SK-N-SH treated with all-trans-retinoic acid at 6 μM for 48 hours (cell line): ENCODE data around the gene ADH1B.

ENCODE experiments used
- ATAC-seq: fragments of 200-7000 bp; cut with Tn5 transposase; 3 replicates; pipeline ENCODE4 v1.9.1; 2020; ENCODE audit warnings: mild to moderate bottlenecking, moderate library complexity
- ARNTL ChIP-seq: fragments of 450-650 bp; formaldehyde crosslinking; IDR thresholded peaks from 2 replicates; pipeline ENCODE4 v1.5.0; 2020; ENCODE audit warnings: low read depth, mild to moderate bottlenecking, moderate library complexity, borderline replicate concordance
- BACH2 ChIP-seq: fragments of 250-450 bp; sonication (Bioruptor Pico); IDR thresholded peaks from 2 replicates; pipeline ENCODE4 v1.9.0; 2021; ENCODE audit warnings: mild to moderate bottlenecking, borderline replicate concordance
- CREB5 ChIP-seq: fragments of 250-450 bp; sonication (Bioruptor Pico); IDR thresholded peaks from 2 replicates; pipeline ENCODE4 v1.5.1; 2020; ENCODE audit warnings: low read depth, mild to moderate bottlenecking, moderate library complexity
- CSDC2 ChIP-seq: fragments of 250-450 bp; sonication (Bioruptor Pico); IDR thresholded peaks from 2 replicates; pipeline ENCODE4 v1.5.0; 2020; ENCODE audit warnings: mild to moderate bottlenecking, moderate library complexity
- CSRNP3 ChIP-seq: fragments of 250-450 bp; sonication (Bioruptor Pico); IDR thresholded peaks from 2 replicates; pipeline ENCODE4 v1.5.1; 2021; ENCODE audit warnings: mild to moderate bottlenecking, moderate library complexity
- GLIS3 ChIP-seq: fragments of 250-450 bp; sonication (Bioruptor Pico); IDR thresholded peaks from 2 replicates; pipeline ENCODE4 v1.5.0; 2020; ENCODE audit warnings: mild to moderate bottlenecking, moderate library complexity
- ISL1 ChIP-seq: fragments of 250-450 bp; sonication (Bioruptor Pico); IDR thresholded peaks from 2 replicates; pipeline ENCODE4 v2.1.2; 2022; ENCODE audit warnings: mild to moderate bottlenecking, moderate library complexity
- OSR1 ChIP-seq: fragments of 250-450 bp; sonication (Bioruptor Pico); IDR thresholded peaks from 2 replicates; pipeline ENCODE4 v1.8.0; 2022; ENCODE audit warnings: moderate library complexity, mild to moderate bottlenecking, inconsistent platforms
- PATZ1 ChIP-seq: fragments of 250-450 bp; sonication (Bioruptor Pico); IDR thresholded peaks from 2 replicates; pipeline ENCODE4 v1.8.0; 2020; ENCODE audit warnings: mild to moderate bottlenecking, moderate library complexity, borderline replicate concordance
- POU6F1 ChIP-seq: fragments of 250-450 bp; sonication (Bioruptor Pico); IDR thresholded peaks from 2 replicates; pipeline ENCODE4 v1.8.0; 2021; ENCODE audit warnings: low read depth, mild to moderate bottlenecking, moderate library complexity, borderline replicate concordance
- PPARA ChIP-seq: fragments of 250-450 bp; sonication (Bioruptor Pico); IDR thresholded peaks from 2 replicates; pipeline ENCODE4 v1.5.0; 2020; ENCODE audit warnings: mild to moderate bottlenecking, borderline replicate concordance
- RARB ChIP-seq: fragments of 250-450 bp; sonication (Bioruptor Pico); IDR thresholded peaks from 2 replicates; pipeline ENCODE4 v1.8.0; 2021; ENCODE audit warnings: mild to moderate bottlenecking, moderate library complexity
- SNAI2 ChIP-seq: fragments of 250-450 bp; sonication (Bioruptor Pico); IDR thresholded peaks from 2 replicates; pipeline ENCODE4 v1.5.0; 2020; ENCODE audit warnings: mild to moderate bottlenecking, moderate library complexity
- TCF4 ChIP-seq: fragments of 250-450 bp; sonication (Bioruptor Pico); IDR thresholded peaks from 2 replicates; pipeline ENCODE4 v1.8.0; 2021; ENCODE audit warnings: mild to moderate bottlenecking, moderate library complexity, borderline replicate concordance
- TOX ChIP-seq: fragments of 250-450 bp; sonication (Bioruptor Pico); IDR thresholded peaks from 2 replicates; pipeline ENCODE4 v1.8.0; 2021; ENCODE audit warnings: mild to moderate bottlenecking, moderate library complexity, borderline replicate concordance
- TSHZ2 ChIP-seq: fragments of 250-450 bp; sonication (Bioruptor Pico); IDR thresholded peaks from 2 replicates; pipeline ENCODE4 v1.5.0; 2020; ENCODE audit warnings: mild to moderate bottlenecking, moderate library complexity
- ZC3H10 ChIP-seq: fragments of 250-450 bp; sonication (Bioruptor Pico); IDR thresholded peaks from 2 replicates; pipeline ENCODE4 v1.5.1; 2021; ENCODE audit warnings: mild to moderate bottlenecking, moderate library complexity
- ZFP3 ChIP-seq: fragments of 250-450 bp; sonication (Bioruptor Pico); IDR thresholded peaks from 2 replicates; pipeline ENCODE4 v1.5.0; 2020; ENCODE audit warnings: mild to moderate bottlenecking, moderate library complexity
- ZFP30 ChIP-seq: fragments of 450-650 bp; formaldehyde crosslinking; IDR thresholded peaks from 2 replicates; pipeline ENCODE4 v1.5.0; 2022; ENCODE audit warnings: mild to moderate bottlenecking, moderate library complexity
- ZNF565 ChIP-seq: fragments of 450-650 bp; formaldehyde crosslinking; conservative IDR thresholded peaks from 2 replicates; pipeline ENCODE4 v1.5.0; 2020; ENCODE audit warnings: low read depth, mild to moderate bottlenecking, moderate library complexity
- ZNF70 ChIP-seq: fragments of 450-650 bp; formaldehyde crosslinking; IDR thresholded peaks from 2 replicates; pipeline ENCODE4 v1.5.0; 2020; ENCODE audit warnings: mild to moderate bottlenecking, moderate library complexity
- ZNF8 ChIP-seq: fragments of 450-650 bp; formaldehyde crosslinking; IDR thresholded peaks from 2 replicates; pipeline ENCODE4 v1.5.0; 2020; ENCODE audit warnings: mild to moderate bottlenecking, moderate library complexity

ADH1B gene

GRCh38 chr4:99334880-99335279 is 13.7 kb upstream of the ADH1B start (continued):
- TF ChIP-seq ZNF565 (CRISPR knock-in tag) (no peak), BACH2 (no peak)

- ATAC-seq, result no peak
- no peak for TF ChIP-seq ZFP3 (CRISPR knock-in tag)
- TF ChIP-seq TCF4 (CRISPR knock-in tag), result no peak
- TF ChIP-seq ZFP30 (CRISPR knock-in tag), result no peak
- TF ChIP-seq ISL1 (CRISPR knock-in tag), result no peak
- TF ChIP-seq ZNF565 (CRISPR knock-in tag), result no peak
- TF ChIP-seq CREB5 (CRISPR knock-in tag), result no peak
- no peak for TF ChIP-seq PPARA (CRISPR knock-in tag)
- no peak for TF ChIP-seq PATZ1
- no peak for TF ChIP-seq OSR1 (CRISPR knock-in tag)
- TF ChIP-seq ZNF70 (CRISPR knock-in tag), result no peak
- no peak for TF ChIP-seq CSDC2 (CRISPR knock-in tag)
- no peak for TF ChIP-seq BACH2
- TF ChIP-seq ZNF8 (CRISPR knock-in tag), result no peak
- no peak for TF ChIP-seq ZC3H10 (CRISPR knock-in tag)
- TF ChIP-seq POU6F1, result no peak
- TF ChIP-seq SNAI2 (CRISPR knock-in tag), result no peak
- no peak for TF ChIP-seq TSHZ2 (CRISPR knock-in tag)
- no peak for TF ChIP-seq CSRNP3 (CRISPR knock-in tag)
- TF ChIP-seq TOX, result no peak
These were observed 9.4 kb upstream of the ADH1B start for GRCh38 chr4:99330648-99331047.

GRCh38 chr4:99329876-99330275 is 8.7 kb upstream of the ADH1B start:
- no peak for ATAC-seq
- TF ChIP-seq ZNF70 (CRISPR knock-in tag) (no peak), GLIS3 (CRISPR knock-in tag) (no peak), ARNTL (CRISPR knock-in tag) (no peak), TCF4 (CRISPR knock-in tag) (no peak), CREB5 (CRISPR knock-in tag) (no peak), PATZ1 (no peak), CSDC2 (CRISPR knock-in tag) (no peak), ZFP30 (CRISPR knock-in tag) (no peak), CSRNP3 (CRISPR knock-in tag) (no peak), ISL1 (CRISPR knock-in tag) (no peak), PPARA (CRISPR knock-in tag) (no peak), ZNF8 (CRISPR knock-in tag) (no peak), RARB (CRISPR knock-in tag) (no peak), TOX (no peak), ZC3H10 (CRISPR knock-in tag) (no peak), SNAI2 (CRISPR knock-in tag) (no peak)
